RPMI7951 (cell line): ENCODE data around the gene STOX2. TPM values are rescaled to one million over a fixed set of nuclear protein-coding genes. Genes with fewer than 3 reads are reported as not detected.
"Not testable (repeated sequence)": the region's sequence is repeated elsewhere in the genome, so short reads cannot be mapped to it uniquely, and the experiment has no call there.

Experiments
- DNase-seq: peaks from one replicate; pipeline ENCODE4 v3.0.0-alpha.2; 2012; ENCODE audit warnings: low read depth
- total RNA-seq: library from RNA; depleted of rRNA; stranded (reverse); fragments of >200 nt; shearing (Covaris generic); gene quantifications from 2 replicates; pipeline ENCODE4 v1.2.3, GENCODE V29; 2014

STOX2 gene
- total RNA-seq, 1 experiment from 2014 or later: not detected

DNA sequence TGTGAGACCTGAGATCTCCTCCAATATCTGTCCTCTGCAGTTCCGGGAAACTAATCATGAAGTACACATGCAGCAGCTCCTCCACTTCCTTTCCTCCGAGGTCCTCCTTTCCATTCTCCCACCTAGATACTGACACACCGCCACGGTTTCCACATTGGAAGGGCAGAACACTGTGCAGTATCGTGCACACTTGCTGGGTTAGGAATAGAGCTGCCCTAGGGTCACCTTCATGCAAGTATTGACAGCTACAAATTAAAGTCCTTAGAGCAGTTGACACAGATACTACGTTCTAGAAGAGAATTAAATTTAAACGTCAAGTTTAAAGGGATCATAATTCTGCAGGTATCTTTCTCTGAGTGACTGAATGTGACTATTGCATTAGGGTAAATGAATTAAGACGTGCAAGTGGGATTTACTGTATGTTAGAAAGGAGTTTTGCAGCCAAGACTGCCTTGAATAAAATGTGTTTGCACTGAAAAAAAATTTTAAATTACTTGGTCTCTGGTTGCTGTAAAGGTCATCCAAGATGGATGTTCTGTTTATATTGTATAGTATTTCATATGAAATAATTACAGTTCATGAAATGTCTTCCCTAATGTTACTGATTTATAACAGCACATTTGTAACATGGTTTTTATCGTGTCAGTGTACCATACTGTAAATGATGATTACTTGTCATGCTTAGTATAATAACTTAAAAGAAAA is 117.7 kb downstream of the STOX2 start:
- DNase-seq: no peak

DNA sequence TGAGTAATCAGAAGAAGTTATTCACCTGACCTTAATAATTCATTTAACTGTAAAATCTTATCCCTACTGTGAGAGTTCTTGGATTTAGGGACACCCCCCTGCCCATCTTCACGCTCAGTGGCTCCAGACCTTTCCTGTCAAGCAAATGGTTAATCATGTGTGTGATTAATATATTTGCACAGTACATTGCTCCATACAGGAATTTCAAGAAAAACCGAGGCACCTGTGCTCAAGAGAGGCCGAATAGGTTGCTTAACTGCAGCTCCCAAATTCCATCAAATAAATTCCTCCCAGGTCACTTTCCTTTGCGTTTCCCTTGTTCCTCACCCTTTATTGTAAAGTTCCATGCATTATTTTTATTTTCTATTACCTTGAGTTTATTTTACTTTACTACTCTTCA is 119.5 kb downstream of the STOX2 start:
- no peak for DNase-seq

DNA sequence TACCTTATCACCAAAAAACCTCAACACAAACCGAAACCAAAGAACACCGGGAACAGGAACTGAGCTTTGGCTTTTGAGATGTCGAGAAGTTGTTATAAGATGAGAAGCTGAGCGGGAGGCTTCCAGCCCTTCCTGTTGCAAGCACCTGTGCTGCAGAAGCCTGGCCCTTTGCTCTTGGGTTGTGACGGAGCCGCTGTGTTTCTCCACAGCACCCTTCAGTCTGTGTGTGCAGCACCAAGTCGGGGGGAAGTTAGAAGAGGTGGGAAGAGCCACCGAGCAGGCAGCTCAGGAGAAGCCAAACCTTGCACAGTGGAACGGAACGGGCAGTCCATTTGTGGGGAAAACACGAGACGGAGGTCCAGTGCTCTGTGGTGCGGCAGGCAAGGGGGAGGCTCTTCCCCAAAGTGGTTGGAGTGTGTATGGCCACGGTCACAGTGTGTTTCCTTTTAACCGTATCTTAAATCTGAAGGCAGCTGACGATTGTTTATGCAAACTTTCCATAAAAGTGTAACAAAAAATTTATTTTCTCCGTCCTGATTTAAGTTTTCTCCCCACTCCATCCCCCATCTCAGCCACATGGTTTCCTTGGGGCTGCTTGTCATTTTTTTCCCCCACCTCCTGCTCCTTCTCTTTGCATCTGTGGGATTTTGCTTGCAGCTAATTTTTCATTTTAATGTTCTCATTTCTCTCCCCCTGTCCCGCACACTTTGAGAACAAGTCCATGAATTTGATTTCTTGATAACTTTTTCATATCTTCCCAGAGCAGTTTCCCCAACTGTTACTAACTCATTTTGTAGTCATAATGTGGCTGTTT is 123.7 kb downstream of the STOX2 start:
- no peak for DNase-seq

DNA sequence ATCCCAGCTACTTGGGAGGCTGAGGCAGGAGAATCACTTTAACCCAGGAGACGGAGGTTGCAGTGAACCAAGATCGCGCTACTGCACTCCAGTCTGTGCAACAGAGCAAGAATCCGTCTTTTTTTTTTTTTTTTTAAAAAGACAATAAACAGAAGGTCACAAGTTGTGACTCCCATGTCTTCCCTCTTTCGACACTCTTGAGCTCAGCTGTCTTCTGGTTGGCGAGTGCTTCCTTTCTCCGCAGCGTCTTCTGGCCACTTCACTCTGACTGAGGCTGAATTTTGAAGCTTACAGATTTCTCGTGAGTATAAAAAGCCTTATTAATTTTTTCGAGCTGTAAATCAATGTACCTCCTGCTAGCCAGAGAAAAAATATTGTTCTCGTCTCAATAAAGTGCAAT is 124.9 kb downstream of the STOX2 start:
- no peak for DNase-seq

DNA sequence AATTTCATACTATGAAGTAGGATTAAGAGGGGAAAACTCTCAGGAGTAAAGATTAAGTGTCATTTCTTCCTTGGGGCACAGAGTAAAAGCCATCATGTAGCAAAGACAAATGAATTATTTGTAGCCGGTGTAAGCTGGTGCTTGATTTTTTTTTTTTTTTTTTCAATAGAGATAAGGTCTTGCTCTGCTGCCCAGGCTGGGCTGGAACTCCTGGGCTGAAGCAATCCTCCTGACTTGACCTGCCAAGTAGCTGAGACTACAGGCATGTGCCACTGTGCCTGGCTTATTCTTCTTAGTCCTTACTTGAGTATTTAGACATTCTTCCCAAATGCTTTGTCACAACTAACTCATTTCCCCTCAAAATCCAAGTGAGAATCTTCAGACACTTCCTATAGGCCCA is 125.7 kb downstream of the STOX2 start:
- DNase-seq: no peak

DNA sequence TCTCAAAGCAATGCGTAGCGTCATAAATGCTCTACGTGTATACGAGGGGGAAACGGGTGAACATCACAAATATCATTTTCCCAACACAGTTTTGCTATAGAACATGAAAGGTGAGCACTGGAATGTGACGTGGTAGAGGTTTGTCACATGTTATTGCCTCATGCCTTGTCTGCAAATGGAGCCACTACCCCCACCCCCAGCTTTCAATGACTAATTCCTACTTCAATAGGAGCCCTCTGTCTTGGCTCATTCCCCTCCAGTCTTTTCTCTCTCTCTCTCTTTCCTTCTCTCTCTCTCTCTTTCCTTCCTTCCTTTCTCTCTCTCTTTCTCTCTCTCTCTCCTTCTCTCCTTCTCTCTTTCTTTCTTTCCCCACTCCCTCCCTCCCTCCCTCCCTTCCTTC is 127.0 kb downstream of the STOX2 start:
- no peak for DNase-seq

DNA sequence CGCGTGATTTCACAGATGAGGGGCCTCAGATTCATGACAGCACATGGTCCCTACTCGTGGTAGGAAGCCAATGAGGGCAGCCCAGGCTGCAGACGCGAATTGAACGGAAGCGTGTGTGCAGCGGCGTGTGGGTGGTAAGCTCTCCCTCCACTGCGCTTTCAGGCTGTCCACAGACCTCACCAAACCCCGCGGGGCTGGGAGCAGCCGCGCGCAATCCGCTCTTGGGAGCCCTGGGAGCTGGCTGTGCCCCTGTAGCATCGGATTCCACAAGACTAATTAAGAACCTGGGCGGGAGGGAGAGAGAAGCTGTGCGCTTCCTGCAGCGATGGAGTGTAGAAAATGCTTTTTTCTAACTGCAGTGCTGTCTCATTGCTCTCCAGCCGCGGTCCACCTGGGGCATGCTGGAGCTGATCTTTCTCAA is 134.9 kb downstream of the STOX2 start:
- DNase-seq: no peak

DNA sequence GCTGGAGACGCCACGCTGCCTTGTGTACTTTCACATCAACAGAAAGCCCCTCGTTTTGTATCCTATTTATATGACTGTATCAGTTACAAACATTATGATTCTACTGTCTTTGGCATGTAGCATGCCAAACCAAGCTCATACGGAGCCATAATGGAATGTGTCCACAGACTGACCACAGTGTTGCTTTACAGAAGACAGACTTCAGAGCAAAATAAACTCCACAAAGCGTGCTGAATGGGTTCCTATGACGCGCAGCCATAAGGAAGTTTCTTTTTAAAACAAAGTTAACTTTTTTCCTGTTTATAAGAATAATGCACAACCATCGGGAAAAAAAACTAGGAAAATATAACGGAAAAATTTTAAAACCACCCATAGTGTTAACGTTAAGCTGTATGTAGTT is 136.0 kb downstream of the STOX2 start:
- DNase-seq: no peak

DNA sequence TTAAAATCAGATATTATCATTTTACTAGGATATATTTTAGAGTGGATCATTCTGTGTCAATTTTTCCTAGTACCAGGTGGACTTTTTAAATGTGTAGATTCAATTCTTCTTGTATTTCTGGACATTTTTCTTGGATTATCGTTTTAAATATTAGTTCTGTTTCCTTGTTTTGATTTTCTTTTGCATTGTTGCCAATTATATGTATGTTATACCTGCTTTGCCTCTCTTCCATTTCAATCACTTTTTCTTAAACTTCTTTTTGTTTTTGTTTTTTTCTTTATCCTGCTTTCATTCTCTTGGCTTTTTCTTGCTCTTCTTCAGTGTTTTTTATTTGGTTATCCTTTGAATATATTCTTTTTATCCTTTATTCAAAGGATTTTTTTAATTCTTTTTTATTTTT is 141.0 kb downstream of the STOX2 start:
- DNase-seq: no peak

DNA sequence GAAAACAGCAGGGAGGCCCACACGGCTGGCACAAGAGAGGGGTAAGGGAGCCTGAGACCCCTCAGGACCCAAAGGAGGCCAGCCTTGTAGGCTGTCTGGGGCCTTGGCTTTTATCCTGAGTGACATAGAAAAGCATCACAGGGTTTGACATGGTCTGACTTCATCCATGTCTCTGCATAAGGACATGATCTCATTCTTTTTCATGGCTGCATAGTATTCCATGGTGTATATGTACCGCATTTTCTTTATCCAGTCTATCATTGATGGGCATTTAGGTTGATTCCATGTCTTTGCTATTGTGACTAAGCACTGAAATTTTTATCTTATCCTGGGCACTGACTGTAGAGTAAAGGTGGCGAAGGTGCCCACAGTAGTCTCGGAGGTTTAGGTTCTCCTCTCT is 146.2 kb downstream of the STOX2 start:
- DNase-seq: not testable (repeated sequence)

DNA sequence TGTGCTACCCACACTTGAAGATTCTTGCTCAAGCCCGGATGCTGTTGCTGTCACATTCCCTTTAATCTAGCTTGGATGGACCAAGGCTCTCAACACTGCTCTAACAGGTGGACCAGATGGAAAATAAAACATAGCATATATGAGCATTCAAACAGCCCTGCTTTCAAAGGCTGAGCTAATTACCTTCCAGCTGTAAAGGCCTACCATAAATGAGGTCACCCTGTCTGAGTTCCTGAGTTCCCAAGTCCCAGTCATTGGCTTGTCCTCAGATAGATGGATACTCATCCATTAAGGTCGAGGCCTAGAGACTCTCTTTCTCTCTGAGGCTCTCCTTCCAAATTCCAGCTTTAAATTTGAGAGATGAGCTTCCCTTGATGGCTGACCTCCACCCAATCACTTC is 147.5 kb downstream of the STOX2 start:
- no peak for DNase-seq

DNA sequence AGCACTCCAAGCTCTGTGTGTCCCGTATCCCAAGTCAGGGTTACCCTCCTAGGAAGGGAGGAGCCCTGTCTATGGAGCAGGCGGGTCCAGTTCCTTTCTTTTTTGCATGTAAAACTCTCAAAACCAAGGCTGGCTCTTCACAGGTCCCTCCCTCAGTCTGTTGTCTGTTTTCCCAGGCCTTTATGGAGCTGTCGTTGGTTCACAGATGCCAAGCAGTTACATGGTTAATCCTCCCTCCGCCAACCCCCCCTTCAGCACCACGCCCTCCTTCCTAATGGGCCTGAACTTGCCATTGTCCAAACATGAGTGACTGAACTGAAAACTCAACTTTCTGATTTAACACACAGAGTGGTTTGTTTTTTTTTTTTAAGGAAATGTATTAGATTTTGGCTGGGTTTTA is 148.3 kb downstream of the STOX2 start:
- no peak for DNase-seq

DNA sequence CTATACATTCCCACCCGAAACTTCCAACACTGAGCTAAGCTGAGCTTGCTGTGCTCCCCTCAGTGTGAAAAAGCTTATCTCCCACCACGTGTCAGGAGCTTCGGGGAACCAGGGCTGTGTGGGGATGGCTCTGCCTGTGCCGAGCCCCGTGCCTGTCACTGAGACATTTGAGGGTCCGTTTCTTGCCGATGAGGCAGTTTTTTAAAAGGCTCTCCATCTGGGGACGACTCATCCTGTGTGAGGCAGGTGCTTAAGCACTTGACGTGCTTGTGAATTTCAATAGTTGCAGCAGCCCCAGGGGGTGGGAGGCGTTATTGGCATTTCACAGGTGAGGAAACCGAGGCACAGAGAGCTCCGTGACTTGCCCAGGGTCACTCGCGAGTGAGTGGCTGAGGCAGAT is 151.8 kb downstream of the STOX2 start:
- DNase-seq: no peak

DNA sequence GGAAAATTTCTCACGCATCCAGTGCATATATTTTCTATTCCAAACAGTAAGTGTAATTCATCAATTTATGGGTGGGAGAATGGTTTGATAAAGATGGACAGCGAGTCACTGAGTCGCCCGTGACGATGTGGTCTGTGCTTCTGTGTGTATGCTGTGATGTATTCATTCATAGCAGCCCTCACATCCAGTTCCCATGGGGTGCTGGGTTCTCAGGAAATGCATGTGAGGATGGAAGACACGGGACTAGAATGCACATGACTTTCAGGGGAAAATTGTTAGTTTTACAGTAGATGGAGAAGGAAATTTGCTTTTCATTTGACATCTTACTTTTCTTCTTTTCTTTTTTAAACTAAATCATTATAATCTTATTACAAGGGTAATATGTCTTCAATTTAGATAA is 152.9 kb downstream of the STOX2 start:
- no peak for DNase-seq

DNA sequence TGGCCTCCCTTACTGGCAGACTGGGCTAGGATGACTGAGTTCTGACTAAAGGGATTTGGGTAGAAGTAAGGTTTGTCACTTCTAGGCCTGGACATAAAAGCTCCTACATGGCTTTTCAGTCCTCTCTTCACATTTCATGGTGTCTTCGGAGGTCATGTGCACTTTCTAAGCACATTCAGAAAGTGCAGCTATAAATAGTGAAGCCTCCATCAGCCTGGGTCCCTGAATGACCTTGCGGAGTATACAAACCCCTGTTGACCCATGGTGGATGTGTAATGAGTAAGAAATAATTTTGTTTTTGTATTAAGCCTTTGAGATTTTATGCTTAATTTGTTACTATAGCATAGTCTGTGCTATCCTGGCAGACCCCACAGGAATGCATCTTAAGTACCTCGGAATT is 154.0 kb downstream of the STOX2 start:
- no peak for DNase-seq

DNA sequence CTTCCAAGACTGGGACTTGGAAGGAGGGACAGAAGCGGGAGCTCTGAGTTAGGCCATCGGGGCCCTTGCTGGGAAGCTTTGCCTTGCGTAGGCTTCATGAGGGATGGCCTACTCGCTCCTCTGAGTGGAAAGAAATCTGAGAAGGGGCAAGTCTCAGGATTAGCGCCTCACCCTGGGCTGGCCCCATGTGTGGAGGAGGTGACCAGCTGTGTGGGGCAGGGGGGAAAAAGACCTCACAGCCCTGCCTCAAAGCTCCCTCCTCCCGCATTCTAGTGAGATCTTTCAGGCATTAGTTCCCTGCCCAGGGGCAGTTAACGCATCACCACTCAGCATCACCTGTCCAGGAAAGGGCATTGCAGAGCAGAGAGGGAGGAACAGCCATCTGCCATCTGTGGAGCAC is 156.5 kb downstream of the STOX2 start:
- DNase-seq: no peak

DNA sequence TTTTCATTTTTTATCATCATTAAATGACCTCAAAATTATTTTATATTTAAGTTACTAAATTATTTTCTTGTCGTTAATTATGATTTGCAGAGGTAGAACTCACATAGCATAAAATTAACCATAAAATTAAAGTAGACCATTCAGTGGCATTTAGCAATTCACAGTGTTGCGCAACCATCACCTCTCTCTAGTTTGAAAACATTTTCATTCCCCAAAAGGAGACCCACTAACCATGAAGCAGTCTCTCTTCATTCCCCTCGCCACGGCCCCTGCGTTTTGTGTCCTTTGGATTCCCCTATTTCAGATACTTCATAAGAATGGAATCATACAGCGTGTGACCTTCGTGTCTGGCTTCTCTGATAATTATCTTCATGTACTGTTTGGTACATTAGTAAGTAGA is 157.7 kb downstream of the STOX2 start:
- DNase-seq: no peak

DNA sequence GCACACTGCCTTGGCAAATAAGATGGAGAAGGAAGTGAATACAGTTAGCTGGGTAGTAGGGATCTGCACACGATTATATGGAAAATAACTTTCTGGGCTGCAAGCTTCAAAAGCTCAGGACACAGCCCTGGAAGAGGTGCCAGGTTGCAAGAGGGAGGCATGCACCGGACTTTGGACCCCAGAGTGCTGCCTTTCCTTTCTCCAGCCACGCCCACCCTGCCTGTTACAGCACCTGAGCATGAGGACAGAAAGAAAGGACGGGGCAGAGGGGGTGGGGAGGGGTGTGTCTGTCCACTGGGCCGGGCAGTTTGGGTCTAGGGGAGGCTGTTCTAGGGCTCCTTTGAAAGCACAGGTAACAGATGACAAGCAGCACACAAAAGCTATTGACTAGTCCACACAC is 159.8 kb downstream of the STOX2 start:
- no peak for DNase-seq

DNA sequence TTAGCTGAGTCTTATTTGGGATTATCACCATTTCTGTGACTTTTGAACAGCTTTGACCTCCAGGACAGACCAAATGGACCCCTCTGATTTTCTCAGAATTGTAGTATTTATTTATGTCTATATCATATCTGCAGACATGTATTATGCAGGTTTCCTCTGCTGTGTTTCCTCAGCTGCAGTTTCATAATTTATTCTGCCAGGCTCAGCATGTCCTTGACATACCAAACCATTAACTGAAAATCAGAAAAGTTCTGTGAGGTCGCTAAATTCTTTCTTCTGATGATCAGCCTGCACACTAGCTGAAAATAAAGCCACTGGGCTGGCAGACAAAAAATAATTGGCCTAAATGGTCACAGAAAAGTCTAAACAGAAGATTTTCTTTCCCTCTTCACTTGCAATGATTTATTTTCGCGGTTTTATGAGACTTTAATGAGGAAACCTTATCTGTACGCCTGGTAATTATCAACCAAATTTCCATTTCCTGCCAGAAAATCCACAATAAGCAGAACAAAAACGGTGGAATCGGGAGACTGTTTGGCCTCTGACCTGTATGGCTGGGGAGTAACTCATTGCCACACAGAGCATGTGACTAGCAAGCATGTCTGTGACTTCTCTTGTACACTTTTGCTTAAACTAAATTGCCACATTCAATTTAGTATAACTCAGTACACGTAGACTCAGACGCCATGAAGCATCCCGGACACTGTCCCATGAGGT is 161.6 kb downstream of the STOX2 start:
- no peak for DNase-seq

DNA sequence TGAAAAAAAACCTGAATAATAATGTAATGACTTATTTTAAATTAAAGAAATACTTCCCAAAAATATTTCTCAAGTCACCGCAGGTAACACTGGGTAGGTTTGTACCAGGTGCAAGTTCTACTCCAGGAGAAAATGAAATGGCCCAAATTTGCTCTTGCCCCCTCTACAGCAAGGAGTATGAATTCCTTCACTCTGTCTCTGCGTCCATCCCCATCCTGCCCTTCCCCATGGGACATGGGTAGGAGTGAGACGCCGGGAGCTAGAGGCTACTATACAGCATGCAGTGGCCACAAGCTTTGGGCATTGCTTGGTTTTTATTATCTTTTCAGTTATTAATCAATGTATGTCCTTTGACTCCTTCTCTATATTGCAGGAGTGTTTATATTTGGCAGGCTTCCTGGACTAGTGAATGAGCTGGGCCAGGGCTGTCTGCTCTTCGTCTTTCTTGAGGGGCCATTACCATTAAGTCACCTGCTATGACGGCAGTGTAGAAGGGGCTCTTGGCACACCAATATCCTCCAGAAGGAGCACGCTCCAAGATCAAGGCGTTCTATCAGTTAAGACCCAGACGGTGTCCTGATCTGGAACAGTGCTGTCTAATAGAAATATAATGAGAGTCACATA is 162.9 kb downstream of the STOX2 start:
- DNase-seq: no peak
